K562 (cell line): ENCODE data around the gene SLAIN1. TPM values are rescaled to one million over a fixed set of nuclear protein-coding genes. Genes with fewer than 3 reads are reported as not detected.

ENCODE experiments used
- ATAC-seq: fragments of 200-7000 bp; cut with Tn5 transposase; 3 replicates; pipeline ENCODE4 v1.9.1; 2020; ENCODE audit warnings: moderate library complexity
- BruUV-seq: library from RNA; stranded (reverse); fragments of 400-500 nt; replicated peaks from 2 replicates; lab custom pipeline; 2021; lab: Mats Ljungman, UMichigan
- CTCF ChIA-PET: fragments of 300-600 bp; formaldehyde crosslinking; extraction: SDS; loops from one replicate; lab custom pipeline; 2021; ENCODE audit warnings: low intra/inter-chr PET ratio; lab: Yijun Ruan, JAX
- POLR2A ChIA-PET: fragments of 300-600, 350-650 bp; sonication (Branson Sonifier 250); formaldehyde crosslinking; extraction: SDS; loops from one replicate; lab custom pipeline; 2021; ENCODE audit warnings: antibody characterized with exemption, inconsistent platforms; lab: Yijun Ruan, JAX
- DNase-seq, 4 experiments: peaks; one replicate each; pipeline versions ENCODE4 v3.0.0 to v3.0.0-alpha.2; 2011 to 2018; ENCODE audit warnings: low spot score in 3 of 4, mixed read lengths in 3 of 4; ENCODE audit errors: extremely low read depth in 1 of 4
- FAIRE-seq: peaks from 2 replicates; lab custom pipeline; 2011; peaks lifted over from hg19 to GRCh38; lab: Jason Lieb, UNC
- H2AFZ ChIP-seq: 2 replicates; pipeline ENCODE4 v1.6.0; 2011; ENCODE audit warnings: low read depth, low read length, control low read depth, inconsistent platforms
- H3K27ac ChIP-seq: fragments of 200-600 bp; 3 replicates; pipeline ENCODE4 v1.8.0; 2011; ENCODE audit warnings: low read depth, mild to moderate bottlenecking, control low read depth, inconsistent platforms, low read length, moderate library complexity, mixed read lengths; ENCODE audit errors: extremely low read depth
- H3K27me3 ChIP-seq, 2 experiments: fragments of 300-600 bp in 1 of 2; 2 replicates in 1 of 2; 3 replicates in 1 of 2; pipeline versions ENCODE4 v1.6.0 to v1.8.0; 2011; ENCODE audit warnings: inconsistent platforms in 2 of 2, low read length in 2 of 2, mild to moderate bottlenecking in 1 of 2, mixed read lengths in 1 of 2, moderate library complexity in 1 of 2; ENCODE audit not compliant: control insufficient read depth in 2 of 2, insufficient read depth in 2 of 2
- H3K36me3 ChIP-seq: fragments of 300-600 bp; 3 replicates; pipeline ENCODE4 v1.8.0; 2011; ENCODE audit warnings: mild to moderate bottlenecking, low read length, inconsistent platforms; ENCODE audit not compliant: control insufficient read depth, insufficient read depth
- H3K4me1 ChIP-seq, 2 experiments: fragments of 200-600 bp in 1 of 2; replicated peaks in 1 of 2; 2 replicates in 1 of 2; 3 replicates in 1 of 2; pipeline versions ENCODE4 v1.5.1 to v1.8.0; 2011; ENCODE audit warnings: inconsistent platforms in 2 of 2, low read length in 2 of 2, mild to moderate bottlenecking in 1 of 2, mixed read lengths in 1 of 2, moderate library complexity in 1 of 2; ENCODE audit not compliant: control insufficient read depth in 2 of 2, insufficient read depth in 2 of 2
- H3K4me2 ChIP-seq: 2 replicates; pipeline ENCODE4 v1.6.1; 2011; ENCODE audit warnings: low read length, control low read depth, inconsistent platforms, mixed read lengths; ENCODE audit not compliant: insufficient read depth
- H3K4me3 ChIP-seq: fragments of 200-600 bp; sonication (generic), shearing (Covaris generic); 2 replicates; pipeline ENCODE4 v1.5.1; 2016; ENCODE audit warnings: control low read depth, inconsistent platforms
- H3K79me2 ChIP-seq: fragments of 200-600 bp; 3 replicates; pipeline ENCODE4 v1.8.0; 2011; ENCODE audit warnings: low read length, inconsistent platforms; ENCODE audit not compliant: control insufficient read depth, insufficient read depth
- H3K9ac ChIP-seq, 2 experiments: 2 replicates each; pipeline versions ENCODE4 v1.6.0 to v1.6.1; 2011; ENCODE audit warnings: low read depth in 2 of 2, low read length in 2 of 2, control low read depth in 1 of 2, inconsistent platforms in 1 of 2, mild to moderate bottlenecking in 1 of 2, mixed read lengths in 1 of 2; ENCODE audit not compliant: insufficient read depth in 1 of 2
- H3K9me1 ChIP-seq: one replicate; pipeline ENCODE4 v1.6.0; 2011; ENCODE audit warnings: inconsistent platforms, mild to moderate bottlenecking, low read length, moderate library complexity; ENCODE audit not compliant: control insufficient read depth, insufficient read depth
- H3K9me3 ChIP-seq: replicated peaks from 2 replicates; pipeline ENCODE4 v1.5.1; 2011; ENCODE audit warnings: low read depth, low read length, inconsistent platforms; ENCODE audit not compliant: control insufficient read depth, insufficient read depth
- H4K20me1 ChIP-seq: replicated peaks from 2 replicates; pipeline ENCODE4 v1.6.1; 2011; ENCODE audit warnings: low read length, inconsistent platforms, mixed read lengths; ENCODE audit not compliant: control insufficient read depth, insufficient read depth
- CBFB ChIP-seq: sonication (generic); formaldehyde crosslinking; IDR thresholded peaks from 2 replicates; pipeline ENCODE4 v1.4.0; 2020; ENCODE audit warnings: mild to moderate bottlenecking, missing genetic modification reagents
- CEBPB ChIP-seq: fragments of 450-650 bp; IDR thresholded peaks from 2 replicates; pipeline ENCODE4 v1.6.1; 2016; ENCODE audit warnings: missing genetic modification characterization, missing compliant biosample characterization
- CREB3L1 ChIP-seq: fragments of 450-650 bp; IDR thresholded peaks from 2 replicates; pipeline ENCODE4 v1.6.1; 2014; ENCODE audit warnings: low read depth, mild to moderate bottlenecking, moderate library complexity, borderline replicate concordance
- ETV1 ChIP-seq: fragments of 450-650 bp; conservative IDR thresholded peaks from 2 replicates; pipeline ENCODE4 v1.6.1; 2016; ENCODE audit warnings: missing genetic modification characterization, control low read depth, low read depth, missing compliant biosample characterization
- MAFK ChIP-seq: IDR thresholded peaks from 2 replicates; pipeline ENCODE4 v1.6.1; 2011; ENCODE audit warnings: low read length, improper control_type of control experiment
- MIER1 ChIP-seq: fragments of 450-650 bp; IDR thresholded peaks from 2 replicates; pipeline ENCODE4 v1.6.1; 2016; ENCODE audit warnings: antibody characterized with exemption, mild to moderate bottlenecking, low read depth
- RBM25 ChIP-seq: fragments of 200-400 bp; formaldehyde crosslinking; IDR thresholded peaks from 2 replicates; pipeline ENCODE4 v1.6.1; 2018; ENCODE audit warnings: low read length, low read depth, moderate library complexity; ENCODE audit not compliant: severe bottlenecking
- RERE ChIP-seq: sonication (generic); formaldehyde crosslinking; IDR thresholded peaks from 2 replicates; pipeline ENCODE4 v1.8.0; 2023; ENCODE audit warnings: missing genetic modification reagents, mild to moderate bottlenecking, borderline replicate concordance
- SOX6 ChIP-seq: fragments of 450-650 bp; IDR thresholded peaks from 2 replicates; pipeline ENCODE4 v1.6.1; 2014; ENCODE audit warnings: mild to moderate bottlenecking
- THRA ChIP-seq: fragments of 450-650 bp; IDR thresholded peaks from 2 replicates; pipeline ENCODE4 v1.6.1; 2017; ENCODE audit warnings: mild to moderate bottlenecking, moderate library complexity
- XRCC5 ChIP-seq: fragments of 200-400 bp; formaldehyde crosslinking; IDR thresholded peaks from 2 replicates; pipeline ENCODE4 v1.6.1; 2017; ENCODE audit warnings: low read depth, mild to moderate bottlenecking, low read length
- WGBS: fragments of 100-300 bp; shearing (Covaris generic); methylation state at CpG from one replicate; pipeline ENCODE4 v1.1.6; 2016; ENCODE audit warnings: low coverage, mixed read lengths; ENCODE audit not compliant: insufficient coverage; ENCODE audit errors: missing lambda C conversion rate; 5-methylcytosine and 5-hydroxymethylcytosine counted together
- in situ Hi-C: fragments of 300-500 bp; cut with MboI; formaldehyde crosslinking; loops from 4 replicates; pipeline ENCODE4 v1.15.0; 2018; ENCODE audit warnings: inconsistent platforms, mixed read lengths
- intact Hi-C: fragments of 100-400 bp; cut with micrococcal nuclease; formaldehyde crosslinking; loops from 2 replicates; pipeline ENCODE4 v1.14.2; 2022
- polyA plus RNA-seq, 8 experiments: library from polyadenylated mRNA; depleted of rRNA in 4 of 8; stranded (reverse) in 5 of 8; unstranded in 3 of 8; fragments of >200 nt; fragmentation: Nextera tagmentation in 2 of 8; fragmentation: Illumina TruSeq in 1 of 8; extraction: Ambion mirVana in 2 of 8; extraction: Trizol in 1 of 8; gene quantifications; 2 replicates each; pipeline versions ENCODE4 v1.2.1 to v1.2.3, GENCODE V29; 2011 to 2014; ENCODE audit warnings: inconsistent platforms in 1 of 8, missing spikeins in 1 of 8
- total RNA-seq, 7 experiments: library from RNA; depleted of rRNA in 6 of 7; stranded (reverse); fragments of >200 nt in 6 of 7; fragmentation: Illumina TruSeq in 2 of 7; extraction: Trizol in 2 of 7; gene quantifications; 2 replicates each; pipeline versions ENCODE4 v1.2.1 to v1.2.3, GENCODE V29; 2011 to 2021; ENCODE audit warnings: low replicate concordance in 1 of 7
- TF ChIP-seq, protein P1 (sequence below): fragments of 200-800 bp; sonication (Bioruptor generic); IDR thresholded peaks from 2 replicates; pipeline ENCODE4 v1.6.1; 2017; ENCODE audit warnings: missing genetic modification characterization, missing compliant biosample characterization

The SLAIN1 gene
- total and polyA plus RNA-seq, 9 of the 15 experiments (the other 6 are each of a cell fraction or from before 2014, with no cell fraction given): 0.07 to 0.40 (median 0.10) TPM; not detected in 3

DNA sequence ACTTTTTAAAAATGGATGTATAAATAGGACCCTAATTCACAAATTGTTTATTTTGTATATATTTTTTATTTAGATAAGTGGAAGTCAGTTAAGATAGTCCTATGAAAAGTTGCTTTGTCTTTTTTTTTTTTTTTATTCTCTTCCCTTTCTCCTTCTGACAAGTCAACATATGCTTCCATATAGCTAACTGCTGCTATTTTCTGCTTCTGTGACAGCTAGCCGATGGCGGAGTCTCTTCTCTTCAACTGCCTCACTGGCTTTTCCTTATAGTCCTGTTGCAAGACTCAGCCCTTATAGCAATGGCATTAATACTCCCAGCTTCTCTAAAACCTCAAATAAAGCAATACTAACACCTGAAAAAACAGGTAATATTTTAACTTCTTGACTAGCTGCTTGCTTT, 45.3 kb downstream of the SLAIN1 start (continued):
- TF ChIP-seq RERE (CRISPR knock-in tag) (no peak), RBM25 (no peak), SOX6 (no peak)

- no peak for DNase-seq
- Histone ChIP-seq H2AFZ (no peak overlapping the region), H3K79me2 (no peaks in the 10 kb centered on the region), H3K36me3 (no peaks in the 10 kb centered on the region), H3K4me3 (no peak overlapping the region), H4K20me1 (no peaks in the 10 kb centered on the region), H3K4me2 (no peak overlapping the region), H3K27ac (no peak overlapping the region), H3K4me1 (no peaks in the 10 kb centered on the region), H3K9ac (no peak overlapping the region), H3K9me3 (no peaks in the 10 kb centered on the region), H3K27me3 (no peaks in the 10 kb centered on the region), H3K9me1 (no peaks in the 10 kb centered on the region)
- no peak for TF ChIP-seq ETV1 (tag)
- no peak for TF ChIP-seq MIER1
- no peak for TF ChIP-seq MAFK
- TF ChIP-seq THRA: no peak
- TF ChIP-seq XRCC5: no peak
- TF ChIP-seq, protein P1, sequence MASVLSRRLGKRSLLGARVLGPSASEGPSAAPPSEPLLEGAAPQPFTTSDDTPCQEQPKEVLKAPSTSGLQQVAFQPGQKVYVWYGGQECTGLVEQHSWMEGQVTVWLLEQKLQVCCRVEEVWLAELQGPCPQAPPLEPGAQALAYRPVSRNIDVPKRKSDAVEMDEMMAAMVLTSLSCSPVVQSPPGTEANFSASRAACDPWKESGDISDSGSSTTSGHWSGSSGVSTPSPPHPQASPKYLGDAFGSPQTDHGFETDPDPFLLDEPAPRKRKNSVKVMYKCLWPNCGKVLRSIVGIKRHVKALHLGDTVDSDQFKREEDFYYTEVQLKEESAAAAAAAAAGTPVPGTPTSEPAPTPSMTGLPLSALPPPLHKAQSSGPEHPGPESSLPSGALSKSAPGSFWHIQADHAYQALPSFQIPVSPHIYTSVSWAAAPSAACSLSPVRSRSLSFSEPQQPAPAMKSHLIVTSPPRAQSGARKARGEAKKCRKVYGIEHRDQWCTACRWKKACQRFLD (CRISPR knock-in tag): no peak
- TF ChIP-seq CREB3L1: no peak
- TF ChIP-seq CEBPB: no peak
- no peak for TF ChIP-seq CBFB (CRISPR knock-in tag)
- no TSS peak for BruUV-seq
- FAIRE-seq: no peak
- WGBS: 0% methylated on average over 1 of the region's 1 CpG
- ChIA-PET CTCF (no interaction called here), POLR2A (no interaction called here)
- ATAC-seq: no peak
- in situ Hi-C loops (no loop called here), intact Hi-C loops (no loop called here)
Observed at GRCh38 chr13:77745784-77746183, 48.3 kb downstream of the SLAIN1 start.
